ENCODE measurements around the gene HEBP1. TPM values are rescaled to one million over a fixed set of nuclear protein-coding genes. Genes with fewer than 3 reads are reported as not detected.

HEBP1 gene
- total and polyA plus RNA-seq, 4 donors: 40.5 to 62.7 (median 53.7) TPM

GRCh38 chr12:12933742-12934141, 66.3 kb downstream of the HEBP1 start:
- Histone ChIP-seq H3K36me3 (ENCODE audit: control insufficient read depth in 4 of 4, insufficient read depth in 4 of 4, low read length in 4 of 4) (no peaks in the 10 kb centered on the region), H3K4me3 (no peak overlapping the region), H3K27ac (ENCODE audit: low read depth in 1 of 2, low read length in 1 of 2) (no peak overlapping the region), H3K4me1 (ENCODE audit: control insufficient read depth in 5 of 5, insufficient read depth in 5 of 5, low read length in 5 of 5) (no peaks in the 10 kb centered on the region), H3K27me3 (ENCODE audit: control insufficient read depth in 3 of 3, insufficient read depth in 3 of 3, low read length in 2 of 3) (no peaks in the 10 kb centered on the region), H3K9me3 (ENCODE audit: control insufficient read depth in 4 of 4, insufficient read depth in 3 of 4, low read length in 3 of 4) (no peaks in the 10 kb centered on the region), H3K9ac (ENCODE audit: insufficient read depth in 1 of 2, low read length in 2 of 2) (no peak overlapping the region)
- 91 to 95% methylated on average over 4 of the region's 4 CpGs for WGBS, 2 donors
- ATAC-seq (ENCODE audit: insufficient read depth, low FRiP score): no peak
- no peak for TF ChIP-seq CTCF (IDR thresholded peaks at IDR 0.05; ENCODE audit: control extremely low read depth, extremely low read depth)
- DNase-seq: no peak

GRCh38 chr12:12930633-12931219, 69.3 kb downstream of the HEBP1 start:
- no peak for DNase-seq
- TF ChIP-seq CTCF (IDR thresholded peaks at IDR 0.05; ENCODE audit: control extremely low read depth, extremely low read depth): no peak

GRCh38 chr12:12929696-12930095, 70.4 kb downstream of the HEBP1 start:
- no peak for TF ChIP-seq CTCF (IDR thresholded peaks at IDR 0.05; ENCODE audit: control extremely low read depth, extremely low read depth)
- Histone ChIP-seq H3K9me3 (ENCODE audit: control insufficient read depth in 4 of 4, insufficient read depth in 3 of 4, low read length in 3 of 4) (no peaks in the 10 kb centered on the region), H3K9ac (ENCODE audit: insufficient read depth in 1 of 2, low read length in 2 of 2) (no peak overlapping the region), H3K36me3 (ENCODE audit: control insufficient read depth in 4 of 4, insufficient read depth in 4 of 4, low read length in 4 of 4) (no peaks in the 10 kb centered on the region), H3K4me3 (no peak overlapping the region), H3K27me3 (ENCODE audit: control insufficient read depth in 3 of 3, insufficient read depth in 3 of 3, low read length in 2 of 3) (no peaks in the 10 kb centered on the region), H3K27ac (ENCODE audit: low read depth in 1 of 2, low read length in 1 of 2) (no peak overlapping the region), H3K4me1 (ENCODE audit: control insufficient read depth in 5 of 5, insufficient read depth in 5 of 5, low read length in 5 of 5) (no peaks in the 10 kb centered on the region)
- WGBS, 2 donors: 94 to 96% methylated on average over 6 of the region's 6 CpGs
- no peak for ATAC-seq (ENCODE audit: insufficient read depth, low FRiP score)
- no peak for DNase-seq

More at GRCh38 chr12:12930633-12931219, 69.3 kb downstream of the HEBP1 start:
- no peak overlapping the region for H3K27ac ChIP-seq (ENCODE audit: low read depth in 1 of 2, low read length in 1 of 2)
- WGBS, 2 donors: 58 to 82% methylated on average over 2 of the region's 2 CpGs
- H3K36me3 ChIP-seq (ENCODE audit: control insufficient read depth in 4 of 4, insufficient read depth in 4 of 4, low read length in 4 of 4): no peaks in the 10 kb centered on the region
- no peaks in the 10 kb centered on the region for H3K4me1 ChIP-seq (ENCODE audit: control insufficient read depth in 5 of 5, insufficient read depth in 5 of 5, low read length in 5 of 5)
- no peak overlapping the region for H3K9ac ChIP-seq (ENCODE audit: insufficient read depth in 1 of 2, low read length in 2 of 2)
- no peaks in the 10 kb centered on the region for H3K27me3 ChIP-seq (ENCODE audit: control insufficient read depth in 3 of 3, insufficient read depth in 3 of 3, low read length in 2 of 3)
- no peak for ATAC-seq (ENCODE audit: insufficient read depth, low FRiP score)
- no peaks in the 10 kb centered on the region for H3K9me3 ChIP-seq (ENCODE audit: control insufficient read depth in 4 of 4, insufficient read depth in 3 of 4, low read length in 3 of 4)
- H3K4me3 ChIP-seq: no peak overlapping the region
